Esophagus (tissue), 2 donors: ENCODE results near the gene CDO1. TPM values are rescaled to one million over a fixed set of nuclear protein-coding genes. Genes with fewer than 3 reads are reported as not detected.

Experiments
- H3K27ac ChIP-seq, 2 donors: one replicate each; pipeline ENCODE4 v1.5.1; 2013; ENCODE audit warnings: low read depth in 2 of 2, mild to moderate bottlenecking in 2 of 2, inconsistent platforms in 1 of 2, low read length in 1 of 2, moderate library complexity in 1 of 2
- H3K27me3 ChIP-seq, 2 donors: one replicate each; pipeline ENCODE4 v1.6.1; 2013; ENCODE audit warnings: low read length in 2 of 2, control low read depth in 1 of 2, mild to moderate bottlenecking in 1 of 2; ENCODE audit not compliant: insufficient read depth in 2 of 2, control insufficient read depth in 1 of 2
- H3K36me3 ChIP-seq, 2 donors: one replicate each; pipeline ENCODE4 v1.6.1; 2013; ENCODE audit warnings: low read length in 1 of 2; ENCODE audit not compliant: control insufficient read depth in 2 of 2, insufficient read depth in 2 of 2
- H3K4me1 ChIP-seq, 2 donors: one replicate each; pipeline ENCODE4 v1.6.1; 2013; ENCODE audit warnings: low read length in 1 of 2; ENCODE audit not compliant: control insufficient read depth in 2 of 2, insufficient read depth in 2 of 2
- H3K4me3 ChIP-seq, 2 donors: one replicate each; pipeline ENCODE4 v1.5.1; 2013; ENCODE audit warnings: low read length in 2 of 2, mild to moderate bottlenecking in 2 of 2, low read depth in 1 of 2, moderate library complexity in 1 of 2
- H3K9me3 ChIP-seq, 2 donors: one replicate each; pipeline ENCODE4 v1.6.1; 2013; ENCODE audit warnings: mild to moderate bottlenecking in 2 of 2, low read depth in 1 of 2, low read length in 1 of 2, moderate library complexity in 1 of 2; ENCODE audit not compliant: control insufficient read depth in 2 of 2, insufficient read depth in 1 of 2
- WGBS, 2 donors: extraction: QIAGEN DNeasy Blood & Tissue Kit; methylation state at CpG; one replicate each; pipeline ENCODE4 v1.1.7; 2013; 5-methylcytosine and 5-hydroxymethylcytosine counted together
- polyA plus RNA-seq, 2 donors: library from polyadenylated mRNA; stranded (reverse); fragments of 200-250 nt; gene quantifications; one replicate each; pipeline ENCODE4 v1.2.3, GENCODE V29; 2013
- donor health status: healthy with polysubstance abuse.
- donor health status: Bipolar disorder and iron deficiency.

Gene CDO1
- polyA plus RNA-seq, 2 donors: 0.41 to 1.5 TPM

- Histone ChIP-seq H3K27me3 (no peaks in the 10 kb centered on the region), H3K9me3 (no peaks in the 10 kb centered on the region), H3K4me1 (no peaks in the 10 kb centered on the region), H3K36me3 (no peaks in the 10 kb centered on the region), H3K27ac (no peak overlapping the region), H3K4me3 (no peak overlapping the region)
- 75 to 81% methylated on average over 3 of the region's 3 CpGs for WGBS, 2 donors
Observed at GRCh38 chr5:115774684-115775083, 41.8 kb downstream of the CDO1 start.

DNA sequence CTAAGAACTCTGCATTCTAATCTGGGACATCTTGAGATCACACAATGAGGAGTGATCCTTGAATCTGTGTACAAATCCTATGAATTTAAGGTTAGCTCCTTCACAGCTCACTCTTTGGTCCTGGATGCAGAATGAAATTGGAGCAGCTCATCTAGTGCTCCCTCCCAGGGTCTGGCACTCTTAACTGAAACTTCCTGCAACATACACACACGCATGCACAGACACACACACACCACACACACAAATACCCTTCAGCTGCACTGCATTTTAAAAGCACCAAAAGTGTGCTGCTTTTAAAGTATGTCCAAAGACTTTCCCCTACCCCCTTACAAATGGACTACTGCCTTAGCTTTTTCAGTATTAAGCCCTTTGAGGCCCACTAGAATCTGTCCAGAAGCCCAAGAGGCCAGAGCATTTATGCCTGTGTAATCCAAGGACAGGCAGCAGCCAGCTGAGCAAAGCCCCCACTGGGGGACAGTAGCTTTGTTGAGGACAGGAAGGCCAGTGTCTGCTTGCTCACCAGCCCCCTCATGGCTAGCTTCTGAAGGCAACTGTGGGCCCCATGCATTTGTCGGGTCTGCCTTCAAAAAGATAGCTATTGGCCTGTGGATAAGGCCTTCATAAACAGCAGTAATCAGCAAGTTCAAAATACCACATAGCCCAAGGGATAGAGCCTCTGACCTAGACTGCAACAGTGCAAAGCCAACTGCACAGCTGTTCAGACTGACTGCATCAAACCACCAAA is 43.6 kb downstream of the CDO1 start:
- Histone ChIP-seq H3K36me3 (no peaks in the 10 kb centered on the region), H3K27ac (no peak overlapping the region), H3K27me3 (no peaks in the 10 kb centered on the region), H3K4me1 (no peaks in the 10 kb centered on the region), H3K4me3 (no peak overlapping the region), H3K9me3 (peaks cover 0 to 2% of the 10 kb centered on the region in 2 donors)
- 65 to 67% methylated on average over 2 of the region's 2 CpGs for WGBS, 2 donors

GRCh38 chr5:115770466-115770865 is 46.0 kb downstream of the CDO1 start:
- H3K27ac ChIP-seq: no peak overlapping the region
- peaks cover 0 to 2% of the 10 kb centered on the region in 2 donors for H3K9me3 ChIP-seq
- no peaks in the 10 kb centered on the region for H3K36me3 ChIP-seq
- H3K4me3 ChIP-seq: no peak overlapping the region
- H3K27me3 ChIP-seq: no peaks in the 10 kb centered on the region
- 67 to 69% methylated on average over 11 of the region's 11 CpGs for WGBS, 2 donors
- H3K4me1 ChIP-seq: no peaks in the 10 kb centered on the region

DNA sequence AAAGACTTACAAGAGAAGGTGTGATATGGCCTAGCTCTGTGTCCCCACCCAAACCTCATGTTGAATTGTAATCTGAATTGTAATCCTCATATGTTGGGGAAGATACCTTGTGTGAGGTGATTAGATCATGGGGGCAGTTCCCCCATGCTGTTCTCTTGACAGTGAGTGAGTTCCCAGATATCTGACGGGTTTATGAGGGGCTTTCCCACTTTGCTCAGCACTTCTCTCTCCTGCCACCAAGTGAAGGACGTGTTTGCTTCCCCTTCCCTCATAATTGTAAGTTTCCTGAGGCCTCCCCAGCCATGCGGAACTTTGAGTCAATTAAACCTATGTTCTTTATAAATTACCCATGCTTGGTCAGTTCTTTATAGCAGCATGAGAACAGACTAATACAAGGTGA is 49.0 kb downstream of the CDO1 start:
- Histone ChIP-seq H3K27me3 (no peaks in the 10 kb centered on the region), H3K9me3 (peaks cover 0 to 2% of the 10 kb centered on the region in 2 donors), H3K36me3 (no peaks in the 10 kb centered on the region), H3K4me3 (no peak overlapping the region), H3K27ac (no peak overlapping the region), H3K4me1 (no peaks in the 10 kb centered on the region)
- WGBS, 2 donors: 80 to 86% methylated on average over 3 of the region's 3 CpGs

GRCh38 chr5:115766608-115767007 is 49.9 kb downstream of the CDO1 start:
- Histone ChIP-seq H3K27ac (no peak overlapping the region), H3K9me3 (peaks cover 0 to 2% of the 10 kb centered on the region in 2 donors), H3K36me3 (no peaks in the 10 kb centered on the region), H3K27me3 (no peaks in the 10 kb centered on the region), H3K4me1 (no peaks in the 10 kb centered on the region), H3K4me3 (no peak overlapping the region)
- WGBS, 2 donors: 72 to 75% methylated on average over 1 of the region's 1 CpG

DNA sequence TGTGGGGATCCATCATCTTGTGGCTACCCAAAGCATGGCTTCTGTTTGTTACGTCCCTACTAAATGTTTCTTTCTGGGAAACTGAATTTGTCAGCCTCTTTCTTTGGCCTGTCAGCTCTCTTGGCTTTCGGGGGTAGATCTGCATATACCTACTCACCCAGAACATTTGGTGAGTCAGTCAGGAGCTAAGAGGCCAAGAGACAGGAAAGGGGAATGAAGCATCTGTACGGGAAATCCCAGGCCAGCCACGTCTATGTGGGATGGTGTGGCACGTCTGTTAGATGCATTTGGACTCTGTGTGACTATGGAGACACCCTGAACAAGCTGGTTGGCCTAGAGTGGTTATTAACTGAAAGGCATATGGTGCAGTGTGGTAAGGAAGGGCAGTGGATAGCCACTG is 58.1 kb downstream of the CDO1 start:
- no peak overlapping the region for H3K27ac ChIP-seq
- H3K36me3 ChIP-seq: no peaks in the 10 kb centered on the region
- 73 to 77% methylated on average over 5 of the region's 5 CpGs for WGBS, 2 donors
- H3K9me3 ChIP-seq: no peaks in the 10 kb centered on the region
- H3K4me3 ChIP-seq: no peak overlapping the region
- H3K4me1 ChIP-seq: no peaks in the 10 kb centered on the region
- no peaks in the 10 kb centered on the region for H3K27me3 ChIP-seq

- Histone ChIP-seq H3K4me1 (no peaks in the 10 kb centered on the region), H3K27me3 (no peaks in the 10 kb centered on the region), H3K36me3 (no peaks in the 10 kb centered on the region), H3K27ac (no peak overlapping the region), H3K4me3 (no peak overlapping the region), H3K9me3 (no peaks in the 10 kb centered on the region)
- WGBS, 2 donors: 64 to 69% methylated on average over 1 of the region's 1 CpG
Observed at GRCh38 chr5:115755675-115756074, 60.8 kb downstream of the CDO1 start.

Other genes starting within 250 kb of the CDO1 start
- 1 to 10 TPM in 1 of 2 donors, under 1 TPM in 1; 0.69 to 1.0 TPM for gene TICAM2, start 214.2 kb downstream of the CDO1 start, polyA plus RNA-seq
- 10 to 100 TPM; 11.7 to 20.6 TPM for gene TMED7, start 190.6 kb downstream of the CDO1 start, polyA plus RNA-seq
- 10 to 100 TPM; 15.3 to 19.5 TPM for gene ATG12, start 24.9 kb upstream of the CDO1 start, polyA plus RNA-seq
- 10 to 100 TPM; 60.5 to 79.4 TPM for gene AP3S1, start 25.3 kb upstream of the CDO1 start, polyA plus RNA-seq
- gene LVRN, start 145.8 kb upstream of the CDO1 start, polyA plus RNA-seq: under 1 TPM; 0.16 to 0.32 TPM
- under 1 TPM in 1 of 2 donors, not detected in 1; 0.05 TPM for gene ARL14EPL, start 215.8 kb upstream of the CDO1 start, polyA plus RNA-seq